ENCODE results near the gene TBCD. TPM values are rescaled to one million over a fixed set of nuclear protein-coding genes. Genes with fewer than 3 reads are reported as not detected.

The TBCD gene
- total and polyA plus RNA-seq, 8 donors, result 28.7 to 161 (median 40.0) TPM

GRCh38 chr17:82807562-82807961, 55.7 kb downstream of the TBCD start:
- Histone ChIP-seq H3K9me3 (no peaks in the 10 kb centered on the region), H3K36me3 (no peaks in the 10 kb centered on the region), H3K4me1 (no peaks in the 10 kb centered on the region), H3K27me3 (no peaks in the 10 kb centered on the region), H3K4me3 (no peak overlapping the region), H3K27ac (no peak overlapping the region)
- FAIRE-seq (no peak), ATAC-seq (no peak), DNase-seq (no peak)
- intact Hi-C loops (cut with DNase I), result no loop called here
- 91 to 96% methylated on average over 18 to 21 of the region's 21 CpGs for WGBS, 2 donors
- TF ChIP-seq, protein P1, sequence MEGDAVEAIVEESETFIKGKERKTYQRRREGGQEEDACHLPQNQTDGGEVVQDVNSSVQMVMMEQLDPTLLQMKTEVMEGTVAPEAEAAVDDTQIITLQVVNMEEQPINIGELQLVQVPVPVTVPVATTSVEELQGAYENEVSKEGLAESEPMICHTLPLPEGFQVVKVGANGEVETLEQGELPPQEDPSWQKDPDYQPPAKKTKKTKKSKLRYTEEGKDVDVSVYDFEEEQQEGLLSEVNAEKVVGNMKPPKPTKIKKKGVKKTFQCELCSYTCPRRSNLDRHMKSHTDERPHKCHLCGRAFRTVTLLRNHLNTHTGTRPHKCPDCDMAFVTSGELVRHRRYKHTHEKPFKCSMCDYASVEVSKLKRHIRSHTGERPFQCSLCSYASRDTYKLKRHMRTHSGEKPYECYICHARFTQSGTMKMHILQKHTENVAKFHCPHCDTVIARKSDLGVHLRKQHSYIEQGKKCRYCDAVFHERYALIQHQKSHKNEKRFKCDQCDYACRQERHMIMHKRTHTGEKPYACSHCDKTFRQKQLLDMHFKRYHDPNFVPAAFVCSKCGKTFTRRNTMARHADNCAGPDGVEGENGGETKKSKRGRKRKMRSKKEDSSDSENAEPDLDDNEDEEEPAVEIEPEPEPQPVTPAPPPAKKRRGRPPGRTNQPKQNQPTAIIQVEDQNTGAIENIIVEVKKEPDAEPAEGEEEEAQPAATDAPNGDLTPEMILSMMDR (IDR thresholded peaks at IDR 0.05), result no peak

DNA sequence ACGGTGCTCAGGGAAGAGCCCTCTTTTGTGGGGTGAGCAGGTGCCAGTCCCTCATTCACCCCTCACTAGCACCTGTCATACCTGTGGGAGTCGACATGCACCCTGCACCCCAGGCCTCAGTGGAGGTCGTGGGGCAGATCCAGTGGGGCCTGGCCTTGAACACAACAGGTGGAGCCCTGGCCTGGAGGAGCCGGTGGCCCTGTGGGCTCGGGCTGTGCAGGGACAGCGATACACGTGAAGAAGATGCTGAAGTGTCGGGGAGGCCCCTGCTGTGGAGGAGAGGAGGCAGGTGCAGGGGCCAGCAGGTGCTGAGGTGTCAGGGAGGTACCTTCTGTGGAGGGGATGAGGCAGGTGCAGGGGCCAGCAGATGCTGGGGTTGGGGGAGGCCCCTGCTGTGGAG, 56.1 kb downstream of the TBCD start:
- WGBS, 2 donors, result 81 to 87% methylated on average over 8 of the region's 8 CpGs
- no peak for FAIRE-seq

GRCh38 chr17:82808921-82809905, 57.3 kb downstream of the TBCD start:
- Histone ChIP-seq H3K27me3 (no peaks in the 10 kb centered on the region), H3K27ac (no peak overlapping the region), H3K36me3 (no peaks in the 10 kb centered on the region), H3K4me3 (no peak overlapping the region), H3K9me3 (no peaks in the 10 kb centered on the region), H3K4me1 (no peaks in the 10 kb centered on the region)
- ATAC-seq, result no peak
- peak in 1 of 6 donors; percentile 53 for DNase-seq
- no peak for FAIRE-seq
- 89% methylated on average over 35 of the region's 35 CpGs for WGBS, 2 donors
- TF ChIP-seq, protein P1 (IDR thresholded peaks at IDR 0.05), result no peak
- intact Hi-C loops (cut with DNase I), result no loop called here

More for the DNA sequence above, 56.1 kb downstream of the TBCD start:
- Histone ChIP-seq H3K4me1 (no peaks in the 10 kb centered on the region), H3K27me3 (no peaks in the 10 kb centered on the region), H3K27ac (no peak overlapping the region), H3K4me3 (no peak overlapping the region), H3K9me3 (no peaks in the 10 kb centered on the region), H3K36me3 (no peaks in the 10 kb centered on the region)
- TF ChIP-seq, protein P1 (IDR thresholded peaks at IDR 0.05), result no peak
- intact Hi-C loops (cut with DNase I), result no loop called here
- ATAC-seq (no peak), DNase-seq (no peak)

DNA sequence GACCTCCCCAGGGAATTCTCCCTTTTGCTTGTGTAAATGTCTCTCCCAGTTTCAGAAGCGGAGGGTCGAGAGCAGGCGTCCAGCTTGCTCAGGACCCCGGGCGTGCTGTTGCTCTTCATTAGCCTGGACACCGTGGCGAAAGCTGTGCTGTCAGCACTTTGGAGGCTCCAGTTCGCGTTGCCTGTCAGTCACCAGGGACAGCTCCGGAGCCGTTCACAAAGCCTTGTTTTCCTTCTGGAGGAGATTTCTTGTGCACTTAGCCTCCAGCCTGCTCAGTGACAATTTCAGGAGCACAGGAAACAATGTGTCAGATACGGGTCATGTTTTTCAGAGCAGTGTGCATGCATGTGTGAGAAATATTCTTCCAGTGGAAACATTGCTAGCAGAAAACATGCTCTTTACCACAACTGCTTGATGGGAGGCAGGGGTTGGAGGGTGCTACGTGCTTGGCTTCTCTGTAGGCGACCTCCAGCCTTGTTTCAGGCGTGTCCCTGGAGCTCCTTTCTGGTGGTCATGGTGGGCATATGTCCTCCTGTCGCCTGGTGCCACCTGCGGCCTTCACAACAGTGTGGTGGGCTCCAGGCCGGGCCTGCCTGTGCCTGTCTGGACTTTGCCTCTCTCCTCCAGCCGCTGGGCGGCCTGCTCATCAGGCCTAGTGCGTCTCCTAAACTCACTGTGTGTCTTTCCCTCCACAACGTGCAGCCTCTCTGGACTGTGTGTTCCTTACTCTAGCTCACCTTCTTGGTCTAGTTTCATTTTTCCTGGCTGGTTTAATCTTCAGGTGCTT, 59.0 kb downstream of the TBCD start:
- ATAC-seq (peak in 2 of 4 donors; percentile 15 to 18), FAIRE-seq (no peak), DNase-seq (peak in 1 of 6 donors; percentile 30)
- Histone ChIP-seq H3K36me3 (no peaks in the 10 kb centered on the region), H3K4me1 (no peaks in the 10 kb centered on the region), H3K4me3 (no peak overlapping the region), H3K9me3 (no peaks in the 10 kb centered on the region), H3K27me3 (no peaks in the 10 kb centered on the region), H3K27ac (no peak overlapping the region)
- intact Hi-C loops (cut with DNase I), result no loop called here
- 89 to 93% methylated on average over 22 of the region's 22 CpGs for WGBS, 2 donors
- TF ChIP-seq, protein P1 (IDR thresholded peaks at IDR 0.05), result no peak
